Activated T-cell treated with anti-CD3 and anti-CD28 coated beads, Interleukin-2, amount 50 U/mL, for 4 hours (primary cell): ENCODE results near the gene ZNF281. TPM values are rescaled to one million over a fixed set of nuclear protein-coding genes. Genes with fewer than 3 reads are reported as not detected.

ENCODE experiments used
- ATAC-seq, 2 donors: fragments of 200-7000 bp; cut with Tn5 transposase; one replicate each; pipeline ENCODE4 v1.10.0; 2021
- DNase-seq: peaks from one replicate; pipeline ENCODE4 v3.0.0-alpha.2; 2020
- H3K27me3 Mint-ChIP-seq: one replicate; pipeline ENCODE4 v1.8.0; 2021; ENCODE audit warnings: low read depth, mixed read lengths
- H3K36me3 Mint-ChIP-seq: one replicate; pipeline ENCODE4 v1.8.0; 2022; ENCODE audit warnings: mixed read lengths; ENCODE audit not compliant: insufficient read depth
- H3K4me1 Mint-ChIP-seq: one replicate; pipeline ENCODE4 v1.8.0; 2021; ENCODE audit warnings: low read depth, mixed read lengths
- H3K4me3 Mint-ChIP-seq: one replicate; pipeline ENCODE4 v1.8.0; 2021; ENCODE audit warnings: mild to moderate bottlenecking, moderate library complexity, mixed read lengths
- H3K9me3 Mint-ChIP-seq: one replicate; pipeline ENCODE4 v1.8.0; 2021; ENCODE audit warnings: mixed read lengths
- total RNA-seq, 3 donors: library from RNA; stranded (reverse); gene quantifications; one replicate each; pipeline ENCODE4 v1.2.1, GENCODE V29; 2021

Gene ZNF281, protein sequence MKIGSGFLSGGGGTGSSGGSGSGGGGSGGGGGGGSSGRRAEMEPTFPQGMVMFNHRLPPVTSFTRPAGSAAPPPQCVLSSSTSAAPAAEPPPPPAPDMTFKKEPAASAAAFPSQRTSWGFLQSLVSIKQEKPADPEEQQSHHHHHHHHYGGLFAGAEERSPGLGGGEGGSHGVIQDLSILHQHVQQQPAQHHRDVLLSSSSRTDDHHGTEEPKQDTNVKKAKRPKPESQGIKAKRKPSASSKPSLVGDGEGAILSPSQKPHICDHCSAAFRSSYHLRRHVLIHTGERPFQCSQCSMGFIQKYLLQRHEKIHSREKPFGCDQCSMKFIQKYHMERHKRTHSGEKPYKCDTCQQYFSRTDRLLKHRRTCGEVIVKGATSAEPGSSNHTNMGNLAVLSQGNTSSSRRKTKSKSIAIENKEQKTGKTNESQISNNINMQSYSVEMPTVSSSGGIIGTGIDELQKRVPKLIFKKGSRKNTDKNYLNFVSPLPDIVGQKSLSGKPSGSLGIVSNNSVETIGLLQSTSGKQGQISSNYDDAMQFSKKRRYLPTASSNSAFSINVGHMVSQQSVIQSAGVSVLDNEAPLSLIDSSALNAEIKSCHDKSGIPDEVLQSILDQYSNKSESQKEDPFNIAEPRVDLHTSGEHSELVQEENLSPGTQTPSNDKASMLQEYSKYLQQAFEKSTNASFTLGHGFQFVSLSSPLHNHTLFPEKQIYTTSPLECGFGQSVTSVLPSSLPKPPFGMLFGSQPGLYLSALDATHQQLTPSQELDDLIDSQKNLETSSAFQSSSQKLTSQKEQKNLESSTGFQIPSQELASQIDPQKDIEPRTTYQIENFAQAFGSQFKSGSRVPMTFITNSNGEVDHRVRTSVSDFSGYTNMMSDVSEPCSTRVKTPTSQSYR
- 10 to 100 TPM; 14.2 to 19.5 (median 19.3) TPM for total RNA-seq

- Mint-ChIP-seq H3K9me3 (peaks cover 4% of the 10 kb centered on the region), H3K36me3 (peaks cover 35% of the 10 kb centered on the region), H3K4me1 (peaks cover 55% of the 10 kb centered on the region), H3K4me3 (peak within 1 kb of the TSS; percentile 95), H3K27me3 (no peaks in the 10 kb centered on the region)
- peak; percentile 90 for DNase-seq
- peak; percentile 97 to 98 for ATAC-seq
Measured at GRCh38 chr1:200409761-200410565, at the start of gene ZNF281. ZNF281 (minus strand) TSS chr1:200410036; CDS start chr1:200409705, 331 bp downstream.

DNA sequence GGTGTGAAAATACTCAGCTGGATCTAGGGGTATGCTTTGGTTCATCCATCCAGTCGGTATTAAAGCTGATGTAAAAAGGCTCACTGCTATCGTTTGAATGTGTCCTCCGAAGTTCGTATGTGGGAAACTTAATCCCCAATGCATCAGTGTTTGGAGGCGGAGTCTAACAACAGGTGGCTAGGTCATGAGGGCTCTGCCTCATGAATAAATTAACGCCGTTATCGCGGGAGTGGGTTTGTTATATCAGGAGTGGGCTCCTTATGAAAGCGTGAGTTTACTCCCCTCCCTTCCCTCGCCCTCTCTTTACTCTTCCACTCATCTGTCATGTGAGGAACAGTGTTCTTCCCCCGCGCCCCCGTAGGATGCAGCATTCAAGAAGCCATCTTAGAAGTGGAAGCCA, 48.9 kb upstream of the ZNF281 start:
- H3K4me3 Mint-ChIP-seq, result no peak overlapping the region
- no peaks in the 10 kb centered on the region for H3K4me1 Mint-ChIP-seq
- no peaks in the 10 kb centered on the region for H3K9me3 Mint-ChIP-seq
- no peaks in the 10 kb centered on the region for H3K27me3 Mint-ChIP-seq
- no peak for ATAC-seq
- DNase-seq, result no peak
- H3K36me3 Mint-ChIP-seq, result no peaks in the 10 kb centered on the region

- ATAC-seq, result no peak
- Mint-ChIP-seq H3K9me3 (no peaks in the 10 kb centered on the region), H3K4me3 (no peak overlapping the region), H3K4me1 (no peaks in the 10 kb centered on the region), H3K27me3 (no peaks in the 10 kb centered on the region), H3K36me3 (no peaks in the 10 kb centered on the region)
- no peak for DNase-seq
Measured at GRCh38 chr1:200457810-200458209, 48.0 kb upstream of the ZNF281 start.

GRCh38 chr1:200454425-200454824, 44.6 kb upstream of the ZNF281 start:
- DNase-seq (no peak), ATAC-seq (no peak)
- Mint-ChIP-seq H3K4me3 (no peak overlapping the region), H3K4me1 (peaks cover 5% of the 10 kb centered on the region), H3K27me3 (no peaks in the 10 kb centered on the region), H3K9me3 (no peaks in the 10 kb centered on the region), H3K36me3 (no peaks in the 10 kb centered on the region)

DNA sequence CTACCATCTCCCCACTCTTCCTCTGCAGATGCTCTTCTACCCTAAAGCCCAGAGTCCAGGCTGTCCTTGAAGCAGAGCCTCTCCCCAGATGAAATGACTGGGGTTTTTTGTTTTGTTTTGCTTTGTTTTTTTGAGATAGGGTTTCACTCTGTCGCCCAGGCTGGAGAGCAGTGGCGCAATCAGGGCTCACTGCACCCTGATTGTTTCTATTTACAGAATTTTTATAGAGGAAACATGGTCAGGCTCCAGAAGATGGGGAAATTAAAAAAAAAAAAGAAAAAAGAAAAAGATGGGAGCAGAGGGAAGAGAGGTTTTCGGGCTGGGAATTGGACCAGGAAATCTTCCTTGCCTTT, 43.7 kb upstream of the ZNF281 start:
- Mint-ChIP-seq H3K9me3 (no peaks in the 10 kb centered on the region), H3K4me1 (peaks cover 9% of the 10 kb centered on the region), H3K36me3 (no peaks in the 10 kb centered on the region), H3K27me3 (no peaks in the 10 kb centered on the region), H3K4me3 (no peak overlapping the region)
- DNase-seq (no peak), ATAC-seq (no peak)

DNA sequence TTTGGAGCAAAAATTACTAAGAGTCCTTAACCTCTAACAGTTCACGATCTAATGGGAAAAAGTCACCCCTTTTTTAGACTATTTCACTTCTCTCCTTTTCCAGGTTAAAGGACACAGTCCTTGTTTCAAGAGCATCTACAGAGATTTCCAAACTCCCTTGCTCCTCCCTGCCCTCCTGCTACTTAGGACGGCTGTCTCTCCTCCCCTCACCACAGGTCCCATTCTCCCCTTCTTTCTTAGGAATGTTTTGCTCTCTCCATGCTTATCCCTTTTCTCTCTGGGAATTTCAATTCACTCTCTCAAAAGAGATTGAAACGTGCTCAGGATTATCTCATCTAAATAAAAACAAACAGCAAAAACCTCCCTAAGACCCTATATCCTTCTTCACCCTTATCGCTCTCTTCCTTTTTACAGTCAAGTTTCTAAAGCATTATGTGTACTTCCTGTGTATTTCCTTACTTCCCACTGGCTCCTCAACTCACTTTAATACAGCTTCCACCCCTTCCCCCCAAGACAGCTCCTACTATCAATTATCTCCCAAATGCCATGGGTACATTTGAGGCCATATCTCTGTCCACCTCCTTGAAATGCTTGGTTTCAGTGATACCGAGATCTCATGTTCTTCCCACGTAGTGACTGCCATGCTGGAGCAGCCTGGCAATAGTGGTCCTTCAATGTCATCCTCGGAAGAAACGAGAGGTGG, 43.2 kb upstream of the ZNF281 start:
- H3K4me3 Mint-ChIP-seq, result no peak overlapping the region
- DNase-seq, result no peak
- no peak for ATAC-seq
- H3K36me3 Mint-ChIP-seq, result no peaks in the 10 kb centered on the region
- no peaks in the 10 kb centered on the region for H3K9me3 Mint-ChIP-seq
- H3K4me1 Mint-ChIP-seq, result peaks cover 13% of the 10 kb centered on the region
- no peaks in the 10 kb centered on the region for H3K27me3 Mint-ChIP-seq

- Mint-ChIP-seq H3K9me3 (no peaks in the 10 kb centered on the region), H3K27me3 (no peaks in the 10 kb centered on the region), H3K4me1 (peaks cover 35% of the 10 kb centered on the region), H3K4me3 (peak overlapping the region; percentile 11), H3K36me3 (no peaks in the 10 kb centered on the region)
- ATAC-seq (peak; percentile 66 to 74), DNase-seq (no peak)
Measured at GRCh38 chr1:200448034-200448762, 38.4 kb upstream of the ZNF281 start.

GRCh38 chr1:200445213-200445612, 35.4 kb upstream of the ZNF281 start:
- no peak for DNase-seq
- H3K4me3 Mint-ChIP-seq, result no peak overlapping the region

GRCh38 chr1:200444478-200444877, 34.6 kb upstream of the ZNF281 start:
- H3K36me3 Mint-ChIP-seq, result no peaks in the 10 kb centered on the region
- no peak overlapping the region for H3K4me3 Mint-ChIP-seq
- no peaks in the 10 kb centered on the region for H3K27me3 Mint-ChIP-seq

More at GRCh38 chr1:200445213-200445612, 35.4 kb upstream of the ZNF281 start:
- Mint-ChIP-seq H3K27me3 (no peaks in the 10 kb centered on the region), H3K36me3 (no peaks in the 10 kb centered on the region), H3K4me1 (peaks cover 35% of the 10 kb centered on the region), H3K9me3 (no peaks in the 10 kb centered on the region)
- ATAC-seq, result peak; percentile 69 to 81

DNA sequence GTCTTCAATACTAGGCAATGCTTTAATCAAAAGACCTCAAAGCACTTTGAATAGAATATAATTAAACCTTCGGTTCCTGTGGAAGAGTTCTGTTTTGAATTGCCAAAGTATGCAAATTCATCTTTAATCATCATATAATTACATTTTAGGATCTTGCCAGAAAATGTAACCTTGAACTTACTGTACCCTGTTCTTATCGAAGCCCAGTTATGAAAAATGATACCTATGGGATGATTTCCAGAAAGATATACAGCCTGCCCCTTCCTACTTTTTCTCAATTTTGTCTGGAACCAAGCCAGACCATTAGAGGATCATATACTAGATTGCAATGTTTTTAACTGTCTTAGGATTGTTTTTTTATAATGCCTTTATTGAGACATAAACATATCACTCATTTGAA, 34.0 kb upstream of the ZNF281 start:
- DNase-seq (no peak), ATAC-seq (no peak)
- H3K27me3 Mint-ChIP-seq, result no peaks in the 10 kb centered on the region
- H3K36me3 Mint-ChIP-seq, result no peaks in the 10 kb centered on the region
- no peak overlapping the region for H3K4me3 Mint-ChIP-seq
- peaks cover 28% of the 10 kb centered on the region for H3K4me1 Mint-ChIP-seq
- no peaks in the 10 kb centered on the region for H3K9me3 Mint-ChIP-seq

More at GRCh38 chr1:200444478-200444877, 34.6 kb upstream of the ZNF281 start:
- ATAC-seq (no peak), DNase-seq (no peak)
- H3K9me3 Mint-ChIP-seq, result no peaks in the 10 kb centered on the region
- H3K4me1 Mint-ChIP-seq, result peaks cover 30% of the 10 kb centered on the region

DNA sequence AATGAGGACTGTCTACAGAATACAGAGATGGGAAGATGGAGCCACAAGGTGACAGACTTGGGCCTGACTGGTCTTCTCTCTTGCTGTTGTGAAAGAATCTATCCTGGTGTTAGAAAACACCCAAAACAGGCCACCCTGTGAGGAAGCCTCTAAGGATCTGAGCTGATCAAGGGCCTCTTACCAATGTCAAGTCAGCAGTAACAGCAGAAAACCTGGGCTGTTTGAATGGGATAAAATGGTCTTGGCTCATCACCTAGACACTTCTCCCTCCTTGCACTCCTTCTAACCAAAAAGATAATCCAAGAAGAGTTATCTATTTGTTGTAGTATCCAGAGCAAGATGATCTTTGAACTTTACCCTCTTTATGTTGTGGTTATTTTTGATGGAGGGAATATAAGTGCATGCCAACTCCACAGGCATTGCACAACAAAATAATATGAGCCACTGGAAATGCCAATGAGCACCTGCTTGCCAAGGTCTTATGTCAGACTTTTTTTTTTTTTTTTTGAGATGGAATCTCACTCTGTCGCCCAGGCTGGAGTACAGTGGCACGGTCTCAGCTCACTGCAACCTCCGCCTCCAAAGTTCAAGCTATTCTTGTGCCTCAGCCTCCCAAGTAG, 32.8 kb upstream of the ZNF281 start:
- Mint-ChIP-seq H3K9me3 (no peaks in the 10 kb centered on the region), H3K4me1 (peaks cover 22% of the 10 kb centered on the region), H3K36me3 (no peaks in the 10 kb centered on the region), H3K4me3 (no peak overlapping the region), H3K27me3 (no peaks in the 10 kb centered on the region)
- ATAC-seq (no peak), DNase-seq (no peak)

DNA sequence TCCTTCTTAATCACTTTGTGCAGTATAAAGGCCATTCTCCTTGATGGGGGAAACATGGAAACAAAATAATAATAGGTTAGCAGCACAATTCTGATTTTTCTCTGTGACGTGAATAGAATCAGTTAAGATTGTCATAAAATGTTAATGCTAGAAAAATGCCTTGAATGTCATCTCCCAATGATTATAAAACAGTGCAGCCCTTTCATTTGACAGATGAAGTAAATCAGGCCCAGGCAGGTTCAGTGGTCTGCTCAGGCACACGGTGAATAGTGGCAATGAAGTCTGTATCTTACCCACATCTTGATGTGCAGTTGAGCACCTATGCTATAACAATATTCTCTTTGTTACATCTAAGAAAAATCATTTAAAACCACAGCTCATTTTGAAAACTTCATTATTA, 32.2 kb upstream of the ZNF281 start:
- Mint-ChIP-seq H3K4me3 (no peak overlapping the region), H3K4me1 (peaks cover 23% of the 10 kb centered on the region)
- ATAC-seq, result no peak

GRCh38 chr1:200438911-200439310, 29.1 kb upstream of the ZNF281 start:
- ATAC-seq (no peak), DNase-seq (no peak)
- no peaks in the 10 kb centered on the region for H3K27me3 Mint-ChIP-seq
- no peaks in the 10 kb centered on the region for H3K9me3 Mint-ChIP-seq
- no peaks in the 10 kb centered on the region for H3K36me3 Mint-ChIP-seq
- no peak overlapping the region for H3K4me3 Mint-ChIP-seq
- peaks cover 7% of the 10 kb centered on the region for H3K4me1 Mint-ChIP-seq

More for the DNA sequence above, 32.2 kb upstream of the ZNF281 start:
- H3K27me3 Mint-ChIP-seq, result no peaks in the 10 kb centered on the region
- no peaks in the 10 kb centered on the region for H3K9me3 Mint-ChIP-seq
- no peaks in the 10 kb centered on the region for H3K36me3 Mint-ChIP-seq
- DNase-seq, result no peak
